T-helper 2 cell treated with Interferon-gamma antibody and Interleukin-4, amounts not matched to agents 100 ng/mL and 5 ng/mL, for 36 hours (primary cell): ENCODE results near the gene CARNS1. TPM values are rescaled to one million over a fixed set of nuclear protein-coding genes. Genes with fewer than 3 reads are reported as not detected.

Experiments
- intact Hi-C: fragments of 100-400 bp; cut with micrococcal nuclease; formaldehyde crosslinking; loops from one replicate; pipeline ENCODE4 v1.15.1; 2023
- total RNA-seq: library from RNA; stranded (reverse); gene quantifications from 2 replicates; pipeline ENCODE4 v1.2.3, GENCODE V29; 2022

CARNS1 gene
- total RNA-seq, 1 donor from 2014 or later, result 0.86 TPM

GRCh38 chr11:67396587-67397389 lies 18.7 kb upstream of the CARNS1 start:
- intact Hi-C loops, result no loop called here

- intact Hi-C loops, result no loop called here
Observed at GRCh38 chr11:67397536-67397935, 17.9 kb upstream of the CARNS1 start.

- intact Hi-C loops, result no loop called here
Observed at GRCh38 chr11:67397986-67398660, 17.4 kb upstream of the CARNS1 start.

- intact Hi-C loops, result no loop called here
Observed at GRCh38 chr11:67398661-67399563, 16.6 kb upstream of the CARNS1 start.

- intact Hi-C loops, result loop anchor here (5.0 kb wide), 1 partner anchor 113 kb away; the partner anchor contains the start of gene ANKRD13D
Observed at GRCh38 chr11:67400251-67400941, 15.1 kb upstream of the CARNS1 start.

- intact Hi-C loops, result loop anchor here (1.0 to 5.0 kb wide), 2 partner anchors 9 to 114 kb away; partner anchors contain the start of gene ANKRD13D
Observed at GRCh38 chr11:67400942-67401494, 14.5 kb upstream of the CARNS1 start.

GRCh38 chr11:67401495-67402191 lies 13.8 kb upstream of the CARNS1 start, which contains the start of gene PPP1CA:
TSS of gene PPP1CA (minus strand) at chr11:67401858. CDS start at chr11:67401782, 76 bp downstream.
- intact Hi-C loops, result loop anchor here (1.0 to 5.0 kb wide), 5 partner anchors 9 to 114 kb away; partner anchors contain the start of genes ANKRD13D and RPS6KB2

- intact Hi-C loops, result loop anchor here (1.0 to 5.0 kb wide), 4 partner anchors 18 to 115 kb away; partner anchors contain the start of genes ANKRD13D and RPS6KB2
Observed at GRCh38 chr11:67402192-67402839, 13.2 kb upstream of the CARNS1 start.

- intact Hi-C loops, result loop anchor here (1.0 to 5.0 kb wide), 6 partner anchors 18 to 116 kb away; partner anchors contain the start of genes ANKRD13D, RPS6KB2 and TMEM134
Observed at GRCh38 chr11:67403085-67403484, 12.4 kb upstream of the CARNS1 start.

GRCh38 chr11:67404515-67405195 lies 10.8 kb upstream of the CARNS1 start:
- intact Hi-C loops, result loop anchor here (5.0 kb wide), 1 partner anchor 117 kb away; the partner anchor contains the start of gene ANKRD13D

GRCh38 chr11:67405196-67405567 lies 10.3 kb upstream of the CARNS1 start:
- intact Hi-C loops, result no loop called here

GRCh38 chr11:67405688-67406339 lies 9.7 kb upstream of the CARNS1 start:
- intact Hi-C loops, result no loop called here

- intact Hi-C loops, result no loop called here
Observed at GRCh38 chr11:67406420-67406968, 9.0 kb upstream of the CARNS1 start.

GRCh38 chr11:67406969-67407687 lies 8.3 kb upstream of the CARNS1 start:
- intact Hi-C loops, result no loop called here

- intact Hi-C loops, result no loop called here
Observed at GRCh38 chr11:67407688-67408163, 7.8 kb upstream of the CARNS1 start.

GRCh38 chr11:67408437-67409200 lies 6.9 kb upstream of the CARNS1 start:
- intact Hi-C loops, result no loop called here
